OCI-LY7 (cell line): ENCODE data around the gene EXOSC10.

Experiments used
- CTCF ChIP-seq: fragments of 200-600 bp; sonication (generic); conservative IDR thresholded peaks from 2 replicates; pipeline ENCODE4 v1.5.1; 2014; ENCODE audit warnings: mild to moderate bottlenecking, antibody characterized with exemption, low read length, moderate library complexity, mixed read lengths
- EZH2phosphoT487 ChIP-seq: fragments of 200-600 bp; sonication (generic); IDR thresholded peaks from 2 replicates; pipeline ENCODE4 v1.6.1; 2018; ENCODE audit warnings: low read depth, borderline replicate concordance, mild to moderate bottlenecking, mixed run types, antibody characterized with exemption, low read length, moderate library complexity, mixed read lengths

- TF ChIP-seq CTCF = no peak
- TF ChIP-seq EZH2phosphoT487 = no peak
Observed at GRCh38 chr1:11045428-11046269, 54.0 kb downstream of the EXOSC10 start.
